Left renal pelvis (tissue), 4 donors: ENCODE data around the gene KIAA1549. TPM values are rescaled to one million over a fixed set of nuclear protein-coding genes. Genes with fewer than 3 reads are reported as not detected.

Experiments used
- DNase-seq, 4 donors: peaks; one replicate each; pipeline ENCODE4 v3.0.0-alpha.2; 2013; ENCODE audit warnings: low read depth in 4 of 4, low spot score in 3 of 4
- polyA plus RNA-seq, 4 donors: library from polyadenylated mRNA; unstranded; fragments of 120-200 nt; gene quantifications; one replicate each; pipeline ENCODE4 v1.2.1, GENCODE V29; 2013; ENCODE audit not compliant: insufficient read length in 4 of 4

The KIAA1549 gene
- polyA plus RNA-seq, 4 donors: 12.4 to 14.4 (median 13.3) TPM

DNA sequence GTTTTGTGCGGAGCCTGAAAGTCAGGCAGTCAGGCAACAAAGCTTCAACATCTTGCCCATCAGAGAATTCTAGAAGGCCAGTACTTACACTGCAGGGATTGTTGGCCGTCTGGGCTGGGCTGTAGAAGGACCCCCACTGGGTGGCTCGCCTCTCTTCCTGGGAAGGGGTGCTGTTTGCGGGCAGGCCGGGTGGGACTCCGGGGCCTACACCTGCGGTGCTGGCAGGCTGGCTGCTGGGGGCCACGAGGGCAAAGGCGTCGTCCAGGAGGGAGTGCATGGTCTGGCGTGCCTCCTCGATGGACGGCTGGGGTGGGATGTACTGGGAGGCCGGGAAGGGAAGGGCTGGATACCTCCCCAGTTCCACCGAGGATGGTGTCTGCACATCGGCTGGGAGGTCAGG lies 120.1 kb downstream of the KIAA1549 start:
- DNase-seq: no peak

GRCh38 chr7:138857728-138858127 lies 123.5 kb downstream of the KIAA1549 start:
- no peak for DNase-seq

- no peak for DNase-seq
Observed at GRCh38 chr7:138854115-138854645, 127.0 kb downstream of the KIAA1549 start.

GRCh38 chr7:138853448-138853847 lies 127.7 kb downstream of the KIAA1549 start:
- no peak for DNase-seq

GRCh38 chr7:138852469-138852868 lies 128.7 kb downstream of the KIAA1549 start:
- DNase-seq: no peak

- no peak for DNase-seq
Observed at GRCh38 chr7:138849701-138850100, 131.5 kb downstream of the KIAA1549 start.

DNA sequence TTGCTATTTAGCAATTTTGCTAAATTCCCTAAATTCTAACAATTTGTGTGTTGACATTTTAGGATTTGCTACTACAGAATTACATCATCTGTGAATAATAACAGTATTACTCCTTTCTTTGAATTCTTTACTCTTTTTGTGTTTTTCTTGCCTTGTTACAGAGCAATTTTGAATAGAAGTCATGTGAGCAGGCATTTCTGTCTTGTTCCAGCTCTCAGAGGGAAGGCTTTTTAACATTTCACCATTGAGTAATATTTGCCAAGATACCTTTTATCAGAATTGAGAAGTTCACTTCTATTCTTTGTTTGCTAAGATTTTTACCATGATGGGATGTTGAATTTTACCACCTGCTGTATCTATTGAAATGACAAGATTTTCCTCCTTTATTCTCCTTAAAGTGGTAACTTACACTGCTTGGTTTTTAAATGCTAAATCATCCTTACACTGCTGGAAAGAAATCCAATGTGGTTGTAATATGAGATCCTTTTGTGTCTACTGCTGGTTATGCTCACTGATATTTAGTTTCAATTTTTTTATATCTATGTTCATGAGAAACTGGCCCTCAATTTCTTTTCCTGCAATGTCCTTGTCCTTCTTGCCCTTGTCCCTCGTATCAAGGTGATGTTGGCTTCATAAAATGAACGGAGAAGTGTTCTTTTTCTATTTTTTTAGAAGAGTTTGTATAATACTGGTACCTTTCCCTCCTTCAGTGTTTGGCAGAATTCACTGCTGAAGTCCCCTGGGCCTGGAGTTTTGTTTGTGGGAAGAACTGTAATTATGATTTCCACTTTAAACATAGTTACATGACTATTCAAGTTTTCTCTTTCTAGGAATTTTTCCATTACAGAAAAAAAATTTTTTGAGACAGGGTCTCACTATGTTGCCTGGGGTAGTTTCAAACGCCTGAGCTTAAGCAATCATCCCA lies 132.9 kb downstream of the KIAA1549 start:
- no peak for DNase-seq

GRCh38 chr7:138845711-138846110 lies 135.5 kb downstream of the KIAA1549 start:
- DNase-seq: no peak

- no peak for DNase-seq
Observed at GRCh38 chr7:138843632-138844580, 137.3 kb downstream of the KIAA1549 start.

DNA sequence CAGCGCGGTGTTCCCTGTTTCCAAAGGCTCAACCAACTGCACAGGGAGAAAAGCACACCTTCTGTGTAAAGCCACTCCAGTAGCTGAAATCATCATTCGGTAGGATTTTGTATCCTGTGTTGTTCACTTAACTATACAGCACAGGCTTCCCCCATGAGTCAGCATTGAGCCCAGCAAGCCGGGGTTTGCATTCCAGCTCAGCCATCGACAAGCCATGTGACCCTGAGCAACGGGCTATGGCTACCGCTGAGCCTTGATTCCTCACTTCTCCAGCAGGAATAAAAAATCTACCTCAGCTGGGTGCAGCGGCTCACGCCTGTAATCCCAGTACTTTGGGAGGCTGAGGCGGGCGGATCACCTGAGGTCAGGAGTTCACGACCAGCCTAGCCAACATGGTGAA lies 139.1 kb downstream of the KIAA1549 start:
- no peak for DNase-seq

DNA sequence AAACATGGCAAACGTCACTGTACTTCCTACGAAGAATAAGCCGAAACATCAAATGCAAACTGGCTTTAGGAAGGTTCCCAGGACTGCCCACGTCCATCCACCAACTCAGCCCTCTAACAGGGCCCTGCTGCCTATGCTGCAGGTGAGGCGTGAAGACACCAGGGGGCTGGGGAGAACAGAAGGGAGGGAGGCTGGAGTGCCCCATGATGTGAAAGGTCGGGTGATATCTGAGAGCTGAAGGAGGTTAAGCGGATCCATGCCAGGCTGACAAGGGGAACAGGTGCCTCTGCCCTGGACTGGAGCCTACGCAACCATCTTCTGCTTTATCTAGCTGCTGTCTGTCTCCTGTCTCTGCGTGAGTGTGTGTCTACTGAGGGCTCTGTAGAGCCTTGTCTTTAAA lies 143.0 kb downstream of the KIAA1549 start:
- DNase-seq: no peak

- DNase-seq: peak in 3 of 4 donors; percentile 5 to 12 (median 5)
Observed at GRCh38 chr7:138837627-138838026, 143.6 kb downstream of the KIAA1549 start.

GRCh38 chr7:138835087-138835486 lies 146.1 kb downstream of the KIAA1549 start:
- DNase-seq: no peak

GRCh38 chr7:138834583-138834982 lies 146.6 kb downstream of the KIAA1549 start:
- no peak for DNase-seq

- DNase-seq: no peak
Observed at GRCh38 chr7:138833596-138833995, 147.6 kb downstream of the KIAA1549 start.

GRCh38 chr7:138832966-138833365 lies 148.2 kb downstream of the KIAA1549 start:
- no peak for DNase-seq

DNA sequence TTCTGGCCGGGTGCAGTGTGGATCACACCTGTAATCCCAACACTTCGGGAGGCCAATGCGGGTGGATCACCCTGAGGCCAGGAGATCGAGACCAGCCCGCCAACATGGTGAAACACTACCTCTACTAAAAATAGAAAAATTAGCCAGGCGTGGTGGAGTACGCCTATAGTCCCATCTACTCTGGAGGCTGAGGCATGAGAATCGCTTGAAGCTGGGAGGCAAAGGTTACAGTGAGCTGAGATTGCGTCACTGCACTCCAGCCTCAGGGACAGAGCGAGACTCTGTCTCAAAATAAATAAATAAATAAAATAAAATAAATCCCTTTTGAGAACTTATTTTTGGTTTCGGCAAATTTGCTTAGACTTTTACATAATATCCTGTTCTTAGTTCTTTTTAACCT lies 151.9 kb downstream of the KIAA1549 start:
- no peak for DNase-seq

GRCh38 chr7:138828302-138828701 lies 152.9 kb downstream of the KIAA1549 start:
- DNase-seq: no peak

GRCh38 chr7:138825049-138825721 lies 156.0 kb downstream of the KIAA1549 start:
- no peak for DNase-seq

GRCh38 chr7:138822867-138823535 lies 158.2 kb downstream of the KIAA1549 start:
- no peak for DNase-seq
